ENCODE measurements around the gene DNAJB6.

DNAJB6 gene

GRCh38 chr7:157371296-157371695 lies 34.5 kb downstream of the DNAJB6 start:
- DNase-seq = no peak

- DNase-seq = no peak
Measured at GRCh38 chr7:157372300-157373232, 35.8 kb downstream of the DNAJB6 start.

DNA sequence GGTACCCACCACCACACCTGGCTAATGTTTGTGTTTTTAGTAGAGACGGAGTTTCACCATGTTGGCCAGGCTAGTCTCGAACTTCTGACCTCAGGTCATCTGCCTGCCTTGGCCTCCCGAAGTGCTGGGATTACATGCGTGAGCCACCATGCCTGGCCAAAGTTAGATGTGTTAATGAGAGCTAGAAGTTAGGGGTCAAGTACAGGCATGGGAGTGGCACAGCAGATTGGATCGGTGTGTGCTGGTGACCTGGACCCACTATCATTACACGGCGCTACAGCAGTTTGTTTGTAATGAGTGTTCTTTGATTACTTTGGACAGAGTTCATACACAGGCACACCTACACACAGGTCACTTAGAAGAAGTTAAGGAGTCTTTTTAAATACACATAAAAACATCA lies 36.7 kb downstream of the DNAJB6 start:
- DNase-seq = no peak

DNA sequence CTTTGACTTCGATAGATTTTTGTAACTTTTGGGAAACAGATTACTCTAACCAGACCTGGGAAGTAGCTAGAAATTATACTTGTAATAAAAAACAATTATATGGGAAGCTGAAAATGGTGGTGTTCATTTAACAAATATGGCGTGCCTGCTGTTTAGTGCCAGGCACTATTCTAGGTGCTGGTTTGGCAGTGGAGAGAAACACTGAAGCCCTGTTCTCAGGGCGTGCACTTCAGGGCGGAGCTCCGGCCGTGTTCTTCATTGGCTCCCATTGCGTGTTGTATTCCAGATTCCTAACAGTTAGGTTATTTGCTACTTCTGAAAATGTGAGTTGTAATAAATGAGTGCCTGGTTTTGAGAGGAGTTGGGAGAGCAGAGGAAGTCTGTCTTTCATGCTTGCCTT lies 38.6 kb downstream of the DNAJB6 start:
- no peak for DNase-seq

- DNase-seq = no peak
Measured at GRCh38 chr7:157377436-157378124, 40.8 kb downstream of the DNAJB6 start.

DNA sequence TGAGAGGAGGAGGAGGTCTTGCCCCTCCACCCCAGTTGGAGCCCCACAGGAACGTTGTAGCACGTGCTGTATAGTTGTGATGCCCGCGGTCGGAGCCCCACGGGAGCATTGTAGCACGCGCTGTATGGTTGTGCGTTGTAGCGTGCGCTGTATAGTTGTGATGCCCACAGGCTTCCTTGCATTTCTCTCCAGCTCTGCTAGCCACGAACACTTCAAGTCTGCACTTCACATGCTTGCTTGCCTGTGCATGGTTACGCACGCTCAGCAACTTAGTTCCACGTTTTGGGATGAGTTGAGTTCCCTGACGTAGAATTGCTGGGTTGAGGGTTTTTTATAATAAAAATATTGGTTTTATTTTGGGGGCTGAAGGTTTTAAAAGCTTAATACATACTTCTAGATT lies 41.6 kb downstream of the DNAJB6 start:
- DNase-seq = no peak

DNA sequence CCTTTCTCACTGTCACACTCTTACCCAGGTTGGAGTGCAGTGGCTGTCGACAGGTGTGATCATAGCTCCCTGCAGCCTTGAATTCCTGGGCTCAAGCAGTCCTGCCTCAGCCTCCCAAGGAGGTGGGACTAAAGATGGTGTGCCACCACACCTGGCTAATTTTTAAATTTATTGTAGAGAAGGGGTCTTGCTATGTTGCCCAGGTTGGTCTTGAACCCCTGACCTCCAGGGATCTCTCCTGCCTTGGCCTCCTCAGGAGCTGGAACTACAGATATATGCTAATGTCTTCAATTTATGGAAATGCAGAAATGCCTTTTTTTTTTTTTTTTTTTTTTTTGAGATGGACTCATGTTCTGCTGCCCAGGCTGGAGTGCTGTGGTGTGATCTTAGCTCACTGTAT lies 42.7 kb downstream of the DNAJB6 start:
- no peak for DNase-seq

- no peak for DNase-seq
Measured at GRCh38 chr7:157380416-157380815, 43.6 kb downstream of the DNAJB6 start.

- no peak for DNase-seq
Measured at GRCh38 chr7:157383868-157384267, 47.1 kb downstream of the DNAJB6 start.

GRCh38 chr7:157384301-157384700 lies 47.5 kb downstream of the DNAJB6 start:
- no peak for DNase-seq

DNA sequence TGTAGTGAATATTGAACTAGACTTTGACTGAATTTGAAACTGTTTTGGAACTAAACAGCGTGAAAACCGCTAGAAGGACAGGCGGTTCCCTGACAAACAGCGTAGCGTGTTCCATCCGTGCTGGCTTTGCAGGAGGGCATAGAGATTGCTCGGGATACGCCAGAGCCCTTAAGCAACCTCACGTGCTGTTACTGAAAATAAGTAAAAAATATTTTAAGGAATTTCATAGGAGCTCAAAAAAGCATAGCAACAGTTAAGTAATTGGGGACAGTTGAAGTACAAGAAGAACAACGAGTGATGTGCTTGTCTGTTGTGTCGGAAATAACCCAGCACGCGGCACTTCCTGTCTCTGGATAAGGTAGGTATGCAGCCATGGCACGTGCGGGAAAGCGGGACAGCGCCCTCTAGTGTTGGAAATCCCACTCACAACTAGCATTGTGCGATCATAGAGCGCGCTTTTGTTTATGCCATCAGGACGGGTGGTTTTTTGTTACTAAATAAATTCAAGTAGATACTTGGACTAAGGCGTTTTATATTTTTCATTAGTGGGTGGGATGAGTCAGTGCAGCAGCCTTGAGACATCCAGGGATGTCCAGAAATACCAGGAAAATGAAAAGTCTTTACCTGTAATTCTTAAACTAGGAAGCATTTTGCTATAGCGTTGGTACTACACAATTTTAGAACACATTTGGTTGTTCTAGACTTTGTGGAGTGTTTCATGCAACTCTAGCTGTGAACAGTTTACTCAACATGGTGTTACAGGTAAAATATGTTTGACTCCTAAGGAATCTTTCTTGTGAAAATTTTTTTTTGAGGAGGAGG lies 50.4 kb downstream of the DNAJB6 start:
- DNase-seq = peak; percentile 90

- no peak for DNase-seq
Measured at GRCh38 chr7:157388301-157388700, 51.5 kb downstream of the DNAJB6 start.

- DNase-seq = no peak
Measured at GRCh38 chr7:157389951-157390730, 53.3 kb downstream of the DNAJB6 start.

DNA sequence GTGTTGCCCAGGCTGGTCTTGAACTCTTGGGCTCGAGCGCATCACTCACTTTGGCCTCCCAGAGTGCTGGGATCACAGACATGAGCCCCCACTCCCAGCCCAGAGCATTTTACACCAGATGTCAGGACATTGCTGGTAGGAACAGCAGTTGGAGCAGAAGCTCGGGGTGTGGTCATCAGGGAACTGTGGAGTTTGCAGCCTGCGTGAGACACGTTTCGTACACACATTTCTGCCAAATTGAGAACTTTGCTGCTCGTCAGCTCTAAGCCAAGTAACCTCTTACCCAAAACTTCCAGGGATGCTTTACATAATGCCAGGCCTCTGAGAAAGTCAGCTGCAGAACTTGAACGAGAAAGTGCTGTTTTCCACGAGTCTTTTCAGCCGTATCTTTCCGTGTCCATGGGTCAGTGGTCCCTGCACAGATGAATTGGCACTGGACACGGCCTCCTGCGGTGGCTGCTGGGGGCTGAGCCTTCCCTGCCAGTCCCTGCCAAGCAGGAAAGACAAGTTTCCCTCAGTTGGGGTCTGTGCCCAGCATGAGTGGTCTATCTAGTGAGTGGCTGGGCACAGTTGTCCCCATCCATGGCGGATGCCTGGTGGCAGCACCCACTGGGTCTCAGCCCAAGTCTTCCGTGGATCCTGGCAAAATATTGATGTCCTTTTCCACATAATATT lies 54.4 kb downstream of the DNAJB6 start:
- DNase-seq = no peak

DNA sequence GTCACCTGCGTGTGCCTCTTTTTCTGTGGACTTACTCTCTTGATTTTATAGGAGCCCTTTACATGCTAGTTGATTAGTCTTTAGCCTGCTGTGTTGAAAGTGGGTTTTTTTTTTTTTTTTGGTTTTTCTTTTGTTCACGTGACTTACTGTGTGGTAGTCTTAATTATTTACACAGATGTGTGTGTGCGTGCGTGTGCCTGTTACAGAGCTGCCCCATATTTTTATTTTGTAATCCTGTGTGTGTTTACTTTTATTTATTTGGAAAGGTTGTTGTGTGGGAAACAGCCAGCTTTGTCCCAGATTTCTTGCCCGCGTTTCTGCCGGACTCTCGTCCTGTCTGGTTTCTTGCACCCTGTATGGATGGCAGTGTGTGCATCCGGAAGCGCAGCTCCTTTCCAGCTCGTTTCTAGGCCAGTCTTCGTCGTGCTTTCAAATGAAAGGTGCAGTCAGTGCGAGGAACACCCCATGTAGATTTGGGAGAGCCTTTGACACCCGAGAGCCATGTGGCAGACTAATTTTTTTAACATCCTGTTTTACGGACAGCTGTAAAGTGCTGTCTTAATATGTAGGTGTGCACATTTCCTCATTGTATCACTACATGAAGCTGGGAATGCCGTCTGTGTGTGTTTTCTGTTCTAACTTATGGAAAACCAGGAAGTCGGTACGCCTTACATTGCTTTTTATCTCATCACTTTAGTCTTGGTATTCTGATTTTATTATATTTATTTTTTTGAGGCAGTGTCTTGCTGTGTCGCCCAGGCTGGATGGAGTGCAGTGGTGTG lies 55.6 kb downstream of the DNAJB6 start:
- no peak for DNase-seq

- no peak for DNase-seq
Measured at GRCh38 chr7:157394246-157395191, 57.7 kb downstream of the DNAJB6 start.

DNA sequence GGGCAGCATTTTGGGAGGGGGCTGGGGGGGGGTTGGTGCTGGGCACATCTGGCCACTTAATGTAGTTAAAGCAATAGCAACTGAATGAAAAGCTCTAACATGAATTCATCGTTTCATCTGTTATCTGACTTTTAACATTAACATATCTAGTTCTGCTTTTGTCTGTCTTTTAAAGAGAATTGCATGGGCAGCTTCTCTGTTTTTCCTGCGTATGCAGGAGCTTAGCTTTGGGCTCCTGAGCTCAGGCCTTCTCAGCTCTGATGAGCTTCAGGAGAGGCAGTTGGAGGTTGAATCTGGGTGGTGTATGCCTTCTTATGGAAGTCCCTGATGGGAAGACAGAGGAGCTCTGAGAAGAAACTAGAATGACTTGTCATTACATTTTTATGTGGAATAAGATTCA lies 58.4 kb downstream of the DNAJB6 start:
- DNase-seq = no peak

DNA sequence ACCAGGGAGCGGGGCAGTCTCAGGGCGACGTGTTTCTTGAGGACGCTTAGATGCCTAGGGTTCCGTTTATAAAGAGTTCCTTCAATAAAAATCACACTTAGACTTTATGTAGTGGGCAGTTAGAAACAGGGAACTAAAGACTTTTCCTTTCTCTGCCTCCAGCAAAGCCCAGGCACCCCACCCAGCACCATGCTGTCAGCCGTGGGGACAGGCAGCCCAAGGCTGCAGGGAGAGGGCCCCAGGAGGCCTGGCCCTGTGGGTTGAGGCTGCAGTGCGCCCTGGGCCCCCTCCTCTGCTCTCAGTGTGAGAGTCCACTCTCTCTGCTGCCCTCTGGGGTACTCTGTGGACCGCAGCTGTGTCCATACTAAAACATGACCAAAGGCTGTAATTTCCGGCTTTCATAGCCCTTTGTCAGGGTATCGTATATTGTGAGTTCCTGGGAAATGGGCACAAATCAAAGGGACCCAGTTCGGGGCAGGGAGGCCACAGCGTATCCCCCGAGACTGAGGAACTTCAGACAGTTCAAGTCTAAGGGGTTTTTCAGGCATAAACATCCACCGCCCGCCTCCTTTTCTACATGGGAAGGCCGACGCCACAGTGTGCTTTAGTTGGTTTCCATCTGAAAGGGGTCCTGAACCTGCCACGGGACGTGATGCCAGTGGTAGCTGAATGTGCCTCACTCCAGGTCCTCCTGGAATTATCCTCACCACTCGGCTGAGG lies 59.7 kb downstream of the DNAJB6 start:
- no peak for DNase-seq

GRCh38 chr7:157397036-157397720 lies 60.4 kb downstream of the DNAJB6 start:
- no peak for DNase-seq
